ENCODE data around the gene SYS1. TPM values are rescaled to one million over a fixed set of nuclear protein-coding genes. Genes with fewer than 3 reads are reported as not detected.

Gene SYS1
- 34.9 and 57.5 TPM in 2 replicates for total RNA-seq

DNA sequence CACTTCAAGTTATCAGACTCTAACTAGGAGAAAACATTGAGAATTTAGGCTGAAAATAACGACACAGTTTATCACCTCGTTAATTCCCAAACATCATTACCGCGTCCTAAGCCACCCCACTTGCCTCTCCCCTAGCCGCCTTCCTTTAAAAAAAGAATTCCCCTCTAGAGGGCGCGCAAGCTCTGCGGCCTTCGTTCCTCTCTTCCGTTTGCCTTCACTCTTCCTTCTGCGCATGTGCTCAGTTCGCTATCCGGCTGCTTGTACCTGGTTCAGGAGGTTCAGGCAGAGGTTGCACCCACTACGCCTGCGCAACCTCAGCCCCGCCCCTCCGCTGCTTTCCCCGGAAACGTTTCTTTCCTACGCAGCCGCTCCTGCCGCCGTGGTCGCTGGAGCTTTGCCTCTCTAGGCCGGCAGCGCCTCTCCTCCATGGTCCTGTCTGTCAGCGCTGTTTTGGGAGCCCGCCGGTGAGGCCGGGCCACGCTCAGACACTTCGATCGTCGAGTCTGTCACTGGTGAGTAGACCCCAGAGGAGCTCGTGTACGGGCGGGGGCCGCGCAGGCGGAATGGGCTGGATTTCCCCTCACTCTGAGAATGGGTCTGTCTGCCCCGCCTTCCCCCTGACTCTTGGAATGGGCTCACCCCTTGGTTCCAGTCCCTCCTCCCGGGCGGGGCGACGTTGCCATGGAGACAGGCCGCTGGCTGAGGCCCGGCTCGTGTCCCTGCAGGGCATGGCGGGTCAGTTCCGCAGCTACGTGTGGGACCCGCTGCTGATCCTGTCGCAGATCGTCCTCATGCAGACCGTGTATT is at the start of gene SYS1:
Gene SYS1 (plus strand): TSS at position 353 of the 807 bp plus-strand sequence. CDS start 376 bp downstream, at position 729.

DNA sequence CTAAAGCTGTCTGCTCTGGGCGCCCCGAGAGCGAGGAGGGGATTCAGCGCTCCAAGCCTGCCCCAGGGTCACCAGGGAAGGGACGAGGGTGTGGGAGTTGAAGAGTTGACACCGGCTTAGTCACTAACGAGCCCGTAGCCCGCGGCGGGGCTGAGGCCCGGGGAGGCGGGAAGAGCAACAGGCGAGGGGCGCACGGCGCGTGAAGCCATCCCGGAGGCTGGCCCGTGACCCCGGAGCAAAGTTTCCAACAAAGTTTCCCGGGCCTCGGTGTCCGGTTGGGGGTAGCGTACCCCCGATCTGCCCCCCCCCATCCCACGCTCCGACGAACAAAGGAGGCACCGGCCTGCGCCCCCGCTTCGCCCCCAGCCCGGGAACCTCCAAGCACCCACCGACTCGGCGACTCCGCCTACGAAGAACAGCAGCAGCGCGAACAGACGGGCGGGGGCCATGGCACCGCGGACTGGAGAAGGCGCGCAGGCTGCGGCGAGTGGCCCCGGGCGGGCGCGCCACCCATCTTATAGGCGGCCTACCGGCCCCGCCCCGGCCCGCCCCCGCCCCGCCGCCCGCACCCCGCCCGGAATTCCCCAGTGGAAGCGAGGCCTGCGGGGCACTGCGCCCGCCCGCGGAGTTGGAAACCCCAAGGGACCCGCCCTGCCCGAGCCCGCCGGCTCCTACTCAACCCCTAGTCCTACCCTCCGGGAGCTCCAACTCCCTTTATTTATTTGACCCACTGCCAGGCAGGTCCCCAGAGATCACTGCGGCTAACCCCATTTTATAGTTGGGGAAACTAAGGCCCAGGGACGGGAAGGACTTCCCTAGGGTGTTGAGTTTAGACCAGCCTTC is 14.8 kb upstream of the SYS1 start, which contains the start of gene SDC4:
Gene SDC4 (minus strand): TSS at position 489 of the 843 bp plus-strand sequence. CDS start 40 bp downstream, at position 449.

DNA sequence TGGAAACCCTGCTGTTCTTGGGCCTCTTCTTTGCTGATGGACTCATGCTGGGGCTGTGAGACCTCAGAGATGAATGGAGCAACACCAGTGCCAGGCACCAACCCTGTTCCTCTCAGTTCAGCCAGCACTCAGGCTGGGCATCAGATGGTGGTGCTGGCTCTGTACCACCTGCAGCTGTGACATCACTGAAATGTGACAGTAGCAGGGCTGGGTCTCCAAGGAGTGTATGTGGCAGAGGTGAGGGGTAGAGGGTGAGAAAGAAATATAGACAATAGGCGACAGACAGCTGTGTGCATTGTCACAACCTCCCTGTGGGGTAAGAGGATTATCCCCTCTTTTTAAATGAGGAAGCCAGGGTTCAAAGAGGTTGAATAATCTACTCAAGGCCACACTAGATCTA is 15.2 kb downstream of the SYS1 start, which contains the start of gene TP53TG5:
Gene TP53TG5 (minus strand): TSS at position 135 of the 400 bp plus-strand sequence. CDS start 89 bp downstream, at position 46.

DNA sequence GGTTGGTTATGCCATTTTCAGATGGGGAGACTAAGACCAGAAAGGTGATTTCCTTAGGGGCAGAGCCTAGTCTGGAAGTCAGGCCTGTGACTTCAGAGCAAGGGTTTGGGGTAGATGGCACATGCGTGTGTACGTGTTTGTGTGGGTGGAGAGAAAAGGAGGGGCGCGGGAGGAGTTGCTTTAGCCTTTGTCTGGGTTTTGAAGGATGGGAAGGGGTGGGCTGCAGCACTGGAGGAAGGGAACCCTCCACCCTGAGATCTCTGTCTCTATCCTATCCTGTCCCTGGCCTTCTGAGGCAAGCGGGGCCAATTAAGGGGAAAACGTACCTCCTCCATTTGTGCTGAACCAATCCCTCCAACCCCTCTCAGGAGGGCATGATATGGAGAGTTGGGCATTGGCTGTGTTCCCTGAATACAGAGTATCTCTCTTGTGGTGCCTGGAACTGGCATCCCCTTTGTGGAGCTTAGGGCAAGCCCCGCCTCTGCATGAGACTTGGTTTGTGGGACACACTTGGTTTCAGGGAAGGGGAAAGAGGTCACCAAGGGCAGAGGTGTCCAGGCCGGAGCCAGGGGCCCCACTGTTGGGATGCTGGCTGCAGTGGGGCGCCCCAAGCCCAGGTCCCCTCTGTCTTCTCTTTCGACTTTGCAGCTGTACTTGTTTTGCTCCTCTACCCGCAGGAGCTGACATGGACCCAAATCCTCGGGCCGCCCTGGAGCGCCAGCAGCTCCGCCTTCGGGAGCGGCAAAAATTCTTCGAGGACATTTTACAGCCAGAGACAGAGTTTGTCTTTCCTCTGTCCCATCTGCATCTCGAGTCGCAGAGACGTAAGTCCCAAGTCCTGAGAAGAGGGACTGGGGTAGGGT is 45.1 kb downstream of the SYS1 start, which contains the start of gene DBNDD2:
Gene DBNDD2 (plus strand): TSS at position 507 of the 863 bp plus-strand sequence. CDS start 179 bp downstream, at position 686.

DNA sequence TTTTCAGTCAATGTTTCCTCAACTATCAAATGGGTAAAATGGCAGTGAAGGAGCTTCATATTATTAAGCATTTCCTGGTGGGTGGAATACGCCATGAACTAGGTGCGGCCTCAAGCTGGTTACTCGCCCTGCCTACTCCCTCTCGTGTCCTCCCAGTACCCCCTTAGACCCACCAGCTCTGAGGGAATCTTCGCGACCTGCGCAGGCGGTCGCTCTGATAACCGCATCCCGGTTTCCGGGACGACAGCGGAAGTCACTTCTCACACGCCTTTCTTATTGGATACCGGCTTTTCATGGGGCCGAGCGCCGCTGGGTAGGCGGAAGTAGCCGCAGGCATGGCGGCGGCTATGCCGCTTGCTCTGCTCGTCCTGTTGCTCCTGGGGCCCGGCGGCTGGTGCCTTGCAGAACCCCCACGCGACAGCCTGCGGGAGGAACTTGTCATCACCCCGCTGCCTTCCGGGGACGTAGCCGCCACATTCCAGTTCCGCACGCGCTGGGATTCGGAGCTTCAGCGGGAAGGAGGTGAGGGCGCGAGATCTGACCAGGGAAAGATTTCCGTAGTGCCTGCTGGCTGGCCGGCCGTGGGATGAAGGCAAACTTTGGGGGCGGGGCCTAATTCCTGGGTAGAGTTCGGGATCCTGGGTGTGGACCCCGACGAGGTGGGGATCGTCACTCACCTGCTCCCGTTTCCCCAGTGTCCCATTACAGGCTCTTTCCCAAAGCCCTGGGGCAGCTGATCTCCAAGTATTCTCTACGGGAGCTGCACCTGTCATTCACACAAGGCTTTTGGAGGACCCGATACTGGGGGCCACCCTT is 53.1 kb downstream of the SYS1 start, which contains the start of gene PIGT:
Gene PIGT (plus strand): TSS at position 320 of the 816 bp plus-strand sequence. CDS start 16 bp downstream, at position 336.

Other genes with a start within 250 kb of the SYS1 start
- not detected in 2 replicates for gene WFDC5, start 248.0 kb upstream of the SYS1 start, total RNA-seq
- not detected in 2 replicates for gene WFDC12, start 238.7 kb upstream of the SYS1 start, total RNA-seq
- not detected in 2 replicates for gene PI3, start 188.3 kb upstream of the SYS1 start, total RNA-seq
- not detected in 2 replicates for gene SEMG1, start 156.1 kb upstream of the SYS1 start, total RNA-seq
- not detected in 2 replicates for gene SEMG2, start 141.8 kb upstream of the SYS1 start, total RNA-seq
- gene SLPI, start 108.6 kb upstream of the SYS1 start, total RNA-seq = 0.79 TPM in 1 of 2 replicates, not detected in the other
- gene RBPJL, start 56.3 kb upstream of the SYS1 start, total RNA-seq = not detected in 2 replicates
- gene MATN4, start 54.9 kb upstream of the SYS1 start, total RNA-seq = 0.54 and 1.2 TPM in 2 replicates
- 206 and 382 TPM in 2 replicates for gene SDC4, start 14.7 kb upstream of the SYS1 start, total RNA-seq
- not detected in 2 replicates for gene TP53TG5, start 15.2 kb downstream of the SYS1 start, total RNA-seq
- 5.4 and 5.5 TPM in 2 replicates for gene DBNDD2, start 45.1 kb downstream of the SYS1 start, total RNA-seq
- gene PIGT, start 53.0 kb downstream of the SYS1 start, total RNA-seq = 55.4 and 59.3 TPM in 2 replicates
- 12.9 and 31.8 TPM in 2 replicates for gene WFDC2, start 106.6 kb downstream of the SYS1 start, total RNA-seq
- gene SPINT3, start 152.5 kb downstream of the SYS1 start, total RNA-seq = 0.39 TPM in 1 of 2 replicates, not detected in the other
- gene WFDC6, start 176.3 kb downstream of the SYS1 start, total RNA-seq = 1.6 TPM in 1 of 2 replicates, not detected in the other
- gene EPPIN, start 184.2 kb downstream of the SYS1 start, total RNA-seq = 0.11 TPM in 1 of 2 replicates, not detected in the other
- gene WFDC8, start 216.1 kb downstream of the SYS1 start, total RNA-seq = not detected in 2 replicates

Measured in placental epithelial cell (primary cell).